ENCODE results near the gene SYT9. TPM values are rescaled to one million over a fixed set of nuclear protein-coding genes. Genes with fewer than 3 reads are reported as not detected.

The SYT9 gene
- total and polyA plus RNA-seq, 9 of the 15 experiments (the other 6 are each of a cell fraction or from before 2014, with no cell fraction given), result 0.01 TPM; not detected in 8

DNA sequence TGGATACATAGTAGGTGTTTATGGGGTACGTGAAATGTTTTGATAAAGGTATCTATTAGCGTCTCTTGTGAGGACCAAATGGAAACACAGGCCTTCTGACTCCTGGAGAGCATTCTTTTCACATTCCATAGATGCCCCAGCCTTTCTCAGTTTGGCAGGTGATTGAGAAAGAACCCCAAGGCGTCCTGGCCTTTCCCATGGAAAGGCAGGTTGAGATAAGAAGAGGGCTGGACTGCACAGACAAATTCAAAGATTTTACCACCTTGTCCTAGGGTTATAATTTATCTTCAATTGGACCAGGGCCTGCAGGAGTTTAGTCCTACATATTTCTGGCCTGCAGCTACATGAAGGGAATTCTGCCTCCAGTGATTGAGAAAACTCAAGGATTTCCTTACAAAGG is 232.9 kb downstream of the SYT9 start:
- Histone ChIP-seq H3K36me3 (ENCODE audit: control insufficient read depth, insufficient read depth, low read length) (no peaks in the 10 kb centered on the region), H3K4me2 (ENCODE audit: insufficient read depth, low read length) (no peak overlapping the region), H3K4me1 (replicated peaks in 1 of 2; ENCODE audit: control insufficient read depth in 2 of 2, insufficient read depth in 2 of 2, low read length in 2 of 2) (no peaks in the 10 kb centered on the region), H3K4me3 (no peak overlapping the region), H3K9me1 (ENCODE audit: control insufficient read depth, insufficient read depth, low read length) (no peaks in the 10 kb centered on the region), H3K27me3 (ENCODE audit: control insufficient read depth in 2 of 2, insufficient read depth in 2 of 2, low read length in 2 of 2) (peaks cover 4 to 15% of the 10 kb centered on the region in 2 experiments; a peak in 1 of 5 replicates), H3K9me3 (replicated peaks; ENCODE audit: control insufficient read depth, insufficient read depth, low read depth, low read length) (no peaks in the 10 kb centered on the region), H2AFZ (ENCODE audit: low read depth, low read length) (no peak overlapping the region), H3K27ac (ENCODE audit: extremely low read depth, low read depth, low read length) (no peak overlapping the region), H3K79me2 (ENCODE audit: control insufficient read depth, insufficient read depth, low read length) (no peaks in the 10 kb centered on the region), H4K20me1 (replicated peaks; ENCODE audit: control insufficient read depth, insufficient read depth, low read length) (no peaks in the 10 kb centered on the region; the same call in 1 of the 2 replicates), H3K9ac (ENCODE audit: insufficient read depth in 1 of 2, low read depth in 2 of 2, low read length in 2 of 2) (no peak overlapping the region)
- CTCF ChIA-PET (ENCODE audit: low intra/inter-chr PET ratio), result no interaction called here
- intact Hi-C loops (cut with micrococcal nuclease), result no loop called here
- in situ Hi-C loops (cut with MboI), result no loop called here
- WGBS (ENCODE audit: insufficient coverage, low coverage, missing lambda C conversion rate), result 0% methylated on average over 3 of the region's 3 CpGs
- DNase-seq (ENCODE audit: extremely low read depth in 1 of 4, low spot score in 3 of 4), result no peak
- FAIRE-seq, result no peak
- POLR2A ChIA-PET, result no interaction called here
- no peak for ATAC-seq
- BruUV-seq (replicated peaks), result no TSS peak
- no peak for TF ChIP-seq SRF (CRISPR knock-in tag; IDR thresholded peaks at IDR 0.05)
- TF ChIP-seq MTA2 (IDR thresholded peaks at IDR 0.05; ENCODE audit: low read depth), result no peak
- no peak for TF ChIP-seq ATF4 (CRISPR knock-in tag; IDR thresholded peaks at IDR 0.05)
- TF ChIP-seq MYBL2 (IDR thresholded peaks at IDR 0.05; ENCODE audit: low read depth), result no peak
- TF ChIP-seq MYBL2 (CRISPR knock-in tag; IDR thresholded peaks at IDR 0.05; ENCODE audit: borderline replicate concordance), result no peak
- TF ChIP-seq STAG1 (CRISPR knock-in tag; IDR thresholded peaks at IDR 0.05; ENCODE audit: borderline replicate concordance), result no peak
- TF ChIP-seq PPARD (CRISPR knock-in tag; IDR thresholded peaks at IDR 0.05), result no peak
- TF ChIP-seq PHF8 (IDR thresholded peaks at IDR 0.05; ENCODE audit: borderline replicate concordance, low read length), result no peak
- no peak for TF ChIP-seq ELF2 (CRISPR knock-in tag; IDR thresholded peaks at IDR 0.05)
- no peak for TF ChIP-seq FOXM1 (IDR thresholded peaks at IDR 0.05; ENCODE audit: low read depth)
- no peak for TF ChIP-seq FOXM1 (CRISPR knock-in tag; IDR thresholded peaks at IDR 0.05; ENCODE audit: low read depth)
- no peak for TF ChIP-seq ATF2 (CRISPR knock-in tag; IDR thresholded peaks at IDR 0.05)
- no peak for TF ChIP-seq TBP (optimal IDR thresholded peaks at IDR 0.05; ENCODE audit: low read depth, low read length)
- TF ChIP-seq, protein P1, sequence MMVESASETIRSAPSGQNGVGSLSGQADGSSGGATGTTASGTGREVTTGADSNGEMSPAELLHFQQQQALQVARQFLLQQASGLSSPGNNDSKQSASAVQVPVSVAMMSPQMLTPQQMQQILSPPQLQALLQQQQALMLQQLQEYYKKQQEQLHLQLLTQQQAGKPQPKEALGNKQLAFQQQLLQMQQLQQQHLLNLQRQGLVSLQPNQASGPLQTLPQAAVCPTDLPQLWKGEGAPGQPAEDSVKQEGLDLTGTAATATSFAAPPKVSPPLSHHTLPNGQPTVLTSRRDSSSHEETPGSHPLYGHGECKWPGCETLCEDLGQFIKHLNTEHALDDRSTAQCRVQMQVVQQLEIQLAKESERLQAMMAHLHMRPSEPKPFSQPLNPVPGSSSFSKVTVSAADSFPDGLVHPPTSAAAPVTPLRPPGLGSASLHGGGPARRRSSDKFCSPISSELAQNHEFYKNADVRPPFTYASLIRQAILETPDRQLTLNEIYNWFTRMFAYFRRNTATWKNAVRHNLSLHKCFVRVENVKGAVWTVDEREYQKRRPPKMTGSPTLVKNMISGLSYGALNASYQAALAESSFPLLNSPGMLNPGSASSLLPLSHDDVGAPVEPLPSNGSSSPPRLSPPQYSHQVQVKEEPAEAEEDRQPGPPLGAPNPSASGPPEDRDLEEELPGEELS (CRISPR knock-in tag; IDR thresholded peaks at IDR 0.05; ENCODE audit: borderline replicate concordance), result no peak
- TF ChIP-seq JUNB (CRISPR knock-in tag; conservative IDR thresholded peaks at IDR 0.05), result no peak
- no peak for TF ChIP-seq TRIM24 (IDR thresholded peaks at IDR 0.05)
